Measurements from ENCODE around the gene ATOSB.
A peak's percentile ranks its signal among the peaks of the same experiment; 100 is the strongest.

The ATOSB gene

DNA sequence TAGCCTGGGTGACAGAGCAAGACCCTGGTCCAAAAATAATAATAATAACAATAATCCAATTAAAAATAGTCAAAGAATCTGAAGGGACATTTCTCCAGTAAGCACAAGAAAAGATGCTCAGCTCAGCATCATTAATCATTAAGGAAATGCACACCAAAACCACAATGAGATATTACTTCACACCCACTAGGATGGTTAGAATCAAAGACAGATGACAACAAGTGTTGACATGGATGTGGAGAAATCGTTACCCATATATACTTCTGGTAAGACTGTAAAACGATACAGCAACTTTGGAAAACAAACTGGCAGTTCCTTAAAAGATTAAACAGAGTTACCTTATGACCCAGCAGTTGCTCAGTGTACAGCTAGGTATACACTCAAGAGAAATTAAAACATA lies 30.6 kb downstream of the ATOSB start:
- DNase-seq: no peak

DNA sequence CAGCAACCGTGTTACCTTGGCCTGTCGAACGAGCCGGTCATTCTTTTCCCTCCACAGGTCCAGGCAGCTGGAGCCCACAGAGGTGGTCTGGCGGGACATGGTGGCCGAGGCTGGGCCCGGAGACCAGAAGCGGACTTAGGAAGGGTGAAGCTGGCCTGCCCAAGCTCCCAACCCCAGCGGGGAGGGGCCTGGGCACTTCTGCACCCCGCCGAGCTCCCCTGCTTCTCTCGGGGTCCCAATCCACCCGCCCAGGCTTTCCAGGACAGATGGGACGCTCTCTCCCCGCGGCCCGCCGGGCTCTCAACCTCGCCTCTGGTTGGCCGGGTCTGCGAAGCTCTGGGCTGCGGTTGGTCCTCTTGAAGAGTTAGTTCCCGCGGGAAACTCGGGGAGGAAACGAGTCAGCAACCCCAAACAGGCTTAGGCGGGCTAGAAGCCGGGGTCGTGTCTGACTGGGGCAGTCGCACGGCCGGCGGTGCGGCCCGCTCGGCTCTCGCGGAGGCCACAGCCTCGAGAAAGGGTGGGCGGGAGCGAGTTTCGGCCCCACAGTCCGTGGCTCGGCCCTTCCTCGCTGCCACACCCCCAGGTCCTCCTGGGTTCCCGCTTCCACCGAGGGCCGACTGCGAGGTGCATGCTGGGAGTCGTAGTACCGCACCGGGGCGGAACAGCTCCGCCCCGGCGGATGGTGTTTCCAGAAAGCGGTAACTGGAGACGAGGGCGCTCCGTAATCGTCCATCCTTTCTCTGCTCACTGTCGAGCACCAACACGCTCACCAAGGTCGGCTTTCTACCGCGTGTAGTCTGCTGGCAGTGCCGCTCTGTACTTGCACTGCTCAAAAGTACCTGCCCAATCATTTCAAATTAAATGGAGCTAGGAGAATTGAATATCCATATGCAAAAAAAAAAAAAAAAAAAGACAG lies 36.0 kb downstream of the ATOSB start, which contains the start of gene FANCG:
TSS of gene FANCG (minus strand) at position 517 of the 916 bp plus-strand sequence. CDS start at position 99, 418 bp downstream.
- peak; percentile 91 for DNase-seq

DNA sequence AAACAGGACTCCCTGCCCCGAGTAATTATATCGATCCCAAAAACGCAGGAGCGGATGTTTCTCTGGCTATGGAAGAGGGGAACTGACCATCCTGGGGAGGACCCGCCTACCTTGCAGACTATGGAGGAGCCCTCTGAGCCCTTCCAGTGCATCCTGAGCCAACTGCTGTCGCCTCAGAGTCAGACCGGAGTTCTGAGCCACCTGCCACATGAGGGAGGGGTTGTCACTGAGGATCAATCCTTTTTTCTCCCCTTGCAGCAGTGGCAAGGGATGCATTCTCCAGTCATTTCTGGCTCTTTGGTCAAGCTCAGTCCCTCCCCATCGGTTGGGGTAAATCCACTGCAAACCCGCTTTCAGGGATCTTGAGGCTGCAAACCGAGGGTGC lies 36.6 kb downstream of the ATOSB start:
- peak; percentile 31 for DNase-seq

DNA sequence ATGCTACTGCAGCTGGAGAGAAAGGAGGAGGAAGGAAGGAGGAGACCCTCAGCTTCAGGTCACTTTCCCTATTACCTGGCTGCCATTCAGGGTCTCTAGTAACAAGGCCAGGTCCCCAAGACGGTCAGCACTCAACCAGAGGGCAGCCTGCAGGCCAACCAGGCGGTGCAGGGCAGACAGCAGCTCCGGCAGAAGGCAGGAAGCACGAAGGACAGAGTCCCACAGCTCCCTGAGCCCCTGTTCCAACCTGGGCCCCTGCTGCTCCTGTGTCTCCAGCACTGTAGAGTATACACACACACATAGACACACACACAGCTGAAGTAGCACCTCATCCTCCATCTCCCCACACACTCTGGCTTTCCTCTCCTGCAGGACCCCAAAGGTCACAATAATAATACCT lies 37.6 kb downstream of the ATOSB start:
- DNase-seq: no peak

DNA sequence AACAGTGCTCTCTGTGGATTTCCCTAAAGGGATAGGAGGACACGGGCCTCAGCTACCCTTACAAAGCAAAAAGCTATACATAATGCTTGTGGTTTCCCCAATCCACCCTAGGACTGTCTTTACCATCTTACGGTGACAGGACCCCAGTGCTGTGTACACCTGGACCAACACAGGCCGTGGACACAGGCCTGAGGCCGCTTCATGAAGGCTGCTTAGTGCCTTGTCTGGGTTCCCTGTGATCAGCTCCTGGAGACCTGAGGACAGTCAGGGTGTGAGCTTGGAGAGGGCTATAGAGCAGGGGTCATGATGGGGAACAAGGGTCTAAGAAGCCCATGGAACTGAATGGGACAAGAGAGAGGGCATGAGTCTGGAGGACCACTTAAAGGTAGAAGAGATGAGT lies 38.8 kb downstream of the ATOSB start:
- DNase-seq: no peak

DNA sequence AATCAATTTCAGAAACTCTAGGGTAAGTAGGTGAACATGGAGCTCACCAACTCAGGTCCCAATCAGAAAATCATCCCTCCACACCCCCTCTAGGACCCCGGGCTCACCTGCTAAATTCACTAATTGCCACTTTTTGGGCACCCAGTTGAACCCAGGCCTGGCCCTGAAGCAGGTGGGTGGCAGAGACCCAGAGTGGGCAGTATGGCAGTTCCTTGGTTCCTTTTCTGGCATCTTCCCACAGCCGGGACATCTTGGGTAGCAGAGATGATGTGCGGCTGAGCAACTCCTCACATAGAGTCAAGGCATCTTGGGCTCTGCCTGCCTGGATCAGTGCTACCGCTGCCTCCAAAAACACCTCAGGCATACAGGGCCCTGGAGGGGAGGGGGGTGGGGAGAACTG lies 40.3 kb downstream of the ATOSB start:
- no peak for DNase-seq

DNA sequence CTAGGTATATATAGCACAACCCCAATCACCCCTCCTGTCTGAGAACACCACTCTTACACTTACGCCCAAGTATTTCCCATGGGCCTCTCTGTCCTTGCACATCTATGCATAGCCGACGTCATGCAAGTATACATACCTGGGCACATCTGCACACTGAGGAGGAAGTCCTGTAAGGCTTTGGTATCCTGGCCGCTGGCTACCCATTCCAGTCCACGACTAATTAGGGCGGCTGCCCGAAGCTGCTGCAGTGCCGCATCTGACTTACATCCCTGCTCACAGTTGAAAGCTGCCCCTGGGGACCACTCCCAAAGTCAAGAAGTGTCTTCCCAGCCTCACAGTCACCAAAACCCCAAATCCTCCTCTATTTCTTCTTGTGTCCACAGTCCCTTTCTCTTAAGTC lies 40.9 kb downstream of the ATOSB start:
- no peak for DNase-seq

DNA sequence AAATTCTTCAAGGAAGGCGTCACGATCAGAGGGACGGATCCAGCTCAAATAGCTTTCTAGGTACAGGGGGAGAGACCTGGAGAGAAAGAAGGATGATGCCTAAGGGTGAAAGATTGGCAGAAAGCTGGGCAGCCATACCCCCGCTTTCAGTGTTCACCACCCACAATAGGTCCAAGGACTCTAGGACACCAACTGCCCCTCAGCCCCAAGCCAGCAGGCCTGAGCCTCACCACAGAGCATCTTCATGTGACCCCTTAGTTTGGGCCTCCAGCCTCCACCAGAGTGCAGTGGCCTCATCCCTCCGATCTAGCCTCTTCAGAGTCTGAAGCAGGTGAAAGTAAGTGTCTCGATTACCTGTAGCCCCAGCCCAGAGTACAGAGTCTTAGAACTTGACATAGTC lies 41.5 kb downstream of the ATOSB start:
- no peak for DNase-seq

DNA sequence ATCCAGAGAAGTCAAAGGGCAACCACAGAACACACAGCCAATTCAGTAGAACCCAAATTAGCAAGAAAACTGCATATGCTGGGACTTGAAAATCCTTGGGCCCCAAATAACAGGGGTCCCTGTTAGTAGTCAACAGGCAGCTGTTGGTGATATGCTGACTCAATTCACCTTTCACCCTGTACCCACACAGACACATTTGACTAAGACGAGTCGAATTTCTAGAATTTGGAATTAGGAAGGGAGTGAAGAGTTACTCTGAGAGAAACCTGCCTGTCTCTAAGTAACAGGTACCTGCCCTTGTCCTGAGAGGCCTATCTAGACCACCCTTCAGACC lies 42.4 kb downstream of the ATOSB start:
- no peak for DNase-seq

DNA sequence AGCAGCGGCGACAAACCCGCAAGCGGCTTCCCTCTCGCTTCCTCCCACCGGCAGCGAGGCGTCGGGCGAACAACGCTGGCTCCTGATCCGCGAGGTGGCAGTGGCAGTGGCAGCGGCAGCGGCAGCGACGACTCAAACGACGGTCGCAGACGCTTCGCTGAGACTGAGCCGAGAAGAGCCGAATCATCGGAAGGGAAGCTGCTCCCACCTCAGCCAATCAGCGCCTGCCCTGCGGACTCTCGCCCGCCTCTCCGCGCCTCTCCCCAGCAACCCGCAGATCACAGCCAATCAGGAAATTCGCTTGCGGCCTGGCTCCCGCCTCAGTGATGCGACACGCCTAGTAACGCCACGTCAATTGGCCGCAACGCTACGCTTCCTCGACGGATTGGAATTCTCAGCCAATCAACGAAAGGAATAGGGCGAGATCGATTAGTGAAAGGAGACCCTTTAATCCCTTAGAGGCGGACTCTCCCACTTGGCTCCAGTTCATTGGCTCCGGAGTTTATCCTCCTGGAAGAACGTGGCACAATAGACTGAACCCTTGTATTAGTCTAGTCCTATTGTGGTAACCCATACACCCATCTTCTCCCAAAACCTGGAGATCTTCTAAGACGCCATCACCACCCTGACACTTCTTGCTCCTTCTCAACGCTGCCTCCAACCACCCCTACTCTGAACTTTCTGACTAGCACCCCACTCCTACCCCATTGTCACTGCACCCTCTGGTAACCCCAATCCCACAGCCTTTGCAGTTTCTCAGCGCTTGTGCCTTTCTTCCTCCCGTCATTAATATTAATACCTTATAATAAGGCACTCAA lies 43.0 kb downstream of the ATOSB start, which contains the start of gene VCP:
TSS of gene VCP (minus strand) at position 165 of the 818 bp plus-strand sequence. CDS start 272 bp downstream, outside the sequence.
- peak; percentile 98 for DNase-seq

DNA sequence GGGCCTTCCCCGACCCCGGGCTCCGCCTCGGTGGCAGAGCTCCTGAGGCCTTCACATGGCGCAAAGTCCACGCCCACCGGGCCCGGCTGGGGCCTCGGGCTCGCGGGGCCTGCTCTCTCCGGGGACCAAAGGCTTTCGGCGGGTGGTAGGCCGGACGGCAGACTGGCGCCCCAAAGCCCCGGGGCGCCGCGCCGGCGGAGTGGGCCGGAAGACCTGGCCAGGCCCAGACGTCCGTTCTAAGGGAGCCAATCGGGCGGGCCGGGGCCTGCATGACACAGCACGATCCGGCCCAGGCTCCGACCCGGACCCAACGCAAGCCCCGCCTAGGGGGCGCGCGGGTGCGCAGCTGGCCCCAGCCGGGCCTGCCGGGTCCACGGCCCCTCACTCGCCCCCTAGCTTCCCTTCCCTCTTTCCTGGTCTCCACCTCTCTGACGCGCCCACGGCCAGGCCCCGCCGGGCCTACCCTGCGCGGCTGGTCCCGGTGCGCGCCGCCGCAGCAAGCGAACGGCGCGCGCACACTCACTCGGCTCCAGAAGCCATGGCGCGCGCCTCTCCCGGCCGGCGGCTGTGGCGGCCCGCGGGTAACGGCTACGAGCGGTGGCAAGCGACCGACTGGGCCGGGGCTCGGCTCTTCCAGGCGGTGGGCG lies 43.7 kb downstream of the ATOSB start:
- peak; percentile 80 for DNase-seq

DNA sequence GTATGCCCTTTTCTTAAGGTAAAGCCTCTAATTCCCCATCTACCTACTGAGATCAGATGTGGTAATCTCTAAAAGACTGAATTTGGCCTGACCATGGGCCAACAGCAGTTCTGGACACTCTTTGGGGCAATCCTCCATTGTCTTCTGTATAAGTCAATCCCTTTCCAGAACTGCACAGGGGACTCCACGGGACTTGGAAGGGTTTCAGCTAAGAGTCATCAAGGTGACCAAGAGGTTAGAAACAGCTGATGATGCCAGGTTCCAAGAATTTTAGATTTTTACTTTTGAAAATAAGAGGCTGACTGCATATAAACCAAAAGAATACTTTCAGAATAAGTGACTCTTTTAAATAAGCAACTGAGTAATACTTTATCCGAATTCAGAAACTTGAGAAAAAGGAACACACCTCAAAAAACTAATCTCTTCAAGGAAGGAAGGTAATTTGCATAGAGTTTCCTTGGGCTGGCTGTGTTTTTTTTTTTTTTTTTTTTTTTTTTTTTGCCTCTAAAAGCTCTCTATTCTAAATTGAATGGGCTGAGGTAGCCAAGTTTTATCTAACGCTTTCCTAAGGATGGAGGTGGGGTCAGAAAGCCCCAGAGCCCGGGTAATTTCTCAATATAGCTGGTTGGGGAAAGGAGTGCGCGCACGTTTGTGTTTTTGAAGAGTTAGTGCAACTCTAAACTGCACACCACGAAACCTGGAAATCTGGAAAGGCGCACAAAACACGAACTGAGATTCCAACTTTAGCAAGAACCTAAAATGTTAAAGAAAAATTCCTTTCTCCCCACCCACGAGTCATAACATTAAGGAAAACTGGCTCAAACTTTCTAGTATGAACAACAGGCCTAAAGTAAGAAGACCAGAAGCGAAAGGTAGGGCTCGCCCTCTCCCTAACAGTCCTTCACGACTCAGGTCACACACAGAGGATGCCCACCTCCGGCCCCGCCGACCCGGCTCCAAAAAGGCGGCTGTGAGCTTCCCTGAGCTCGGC lies 44.5 kb downstream of the ATOSB start:
- peak; percentile 20 for DNase-seq

DNA sequence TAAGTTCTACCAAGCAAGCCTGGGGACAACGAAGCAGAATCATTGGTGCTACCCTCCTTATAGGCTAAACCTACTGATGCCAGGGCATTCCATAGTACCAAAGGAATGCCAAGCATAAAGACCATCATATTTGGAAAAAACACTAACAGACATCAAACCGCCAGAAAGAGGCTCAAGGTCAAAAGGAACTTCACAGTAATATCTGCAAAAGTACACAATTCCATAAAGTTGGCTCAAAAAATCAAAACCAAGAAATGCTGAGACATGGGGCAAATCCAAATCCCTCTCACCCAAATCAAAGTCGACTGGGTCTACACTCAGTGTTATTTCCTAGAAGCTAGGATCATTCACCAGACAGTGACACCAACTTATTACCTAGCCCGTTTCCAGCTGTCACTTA lies 46.6 kb downstream of the ATOSB start:
- no peak for DNase-seq

DNA sequence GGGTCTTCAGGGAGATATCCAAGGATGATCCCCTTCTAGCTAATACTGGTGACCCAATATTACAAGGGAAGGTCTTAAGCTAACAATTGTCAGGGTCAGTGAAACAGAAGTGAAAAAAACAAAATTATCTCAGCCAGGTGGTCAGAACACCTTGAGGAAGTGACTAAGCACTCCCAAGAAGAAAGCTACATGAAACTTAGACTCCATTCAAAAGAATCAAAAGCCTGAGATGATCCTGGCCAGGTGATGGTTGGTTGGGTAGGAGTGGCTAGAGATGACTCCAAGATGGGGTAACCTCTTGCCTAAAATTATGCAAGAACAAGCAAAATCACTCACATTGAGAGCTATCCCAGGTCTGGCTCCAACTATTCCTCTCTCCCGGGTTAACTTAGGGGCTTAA lies 48.6 kb downstream of the ATOSB start:
- DNase-seq: no peak

DNA sequence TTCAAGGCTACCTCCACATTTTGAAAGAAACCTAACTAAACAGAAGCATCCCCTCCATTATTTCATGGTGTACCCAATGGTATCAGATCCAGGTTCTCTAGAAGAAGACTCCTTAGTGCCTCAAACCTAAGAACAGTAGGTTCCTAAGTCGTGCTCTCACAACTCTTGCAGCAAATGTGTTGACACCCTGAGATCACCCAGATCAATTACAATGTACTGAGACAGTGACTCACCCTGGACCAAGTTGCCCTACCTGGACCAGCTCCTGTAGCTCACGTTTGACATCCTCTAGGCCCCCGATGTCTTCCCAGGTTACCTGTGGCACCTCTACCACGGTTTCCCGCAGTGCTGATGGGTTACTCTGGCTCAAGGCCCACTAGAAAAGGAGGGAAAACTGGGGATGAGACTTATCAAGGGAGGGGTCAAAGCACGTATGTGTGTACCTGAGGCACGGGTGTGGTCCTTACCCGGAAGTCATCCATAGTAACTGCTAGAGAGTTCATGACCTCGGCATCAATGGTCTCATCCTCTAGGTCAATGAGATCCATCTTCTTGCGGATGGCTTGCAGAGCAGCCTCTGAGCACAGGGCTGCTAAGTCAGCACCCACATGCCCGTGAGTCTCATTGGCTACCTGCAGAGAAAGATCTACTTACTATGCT lies 55.0 kb downstream of the ATOSB start:
- no peak for DNase-seq

DNA sequence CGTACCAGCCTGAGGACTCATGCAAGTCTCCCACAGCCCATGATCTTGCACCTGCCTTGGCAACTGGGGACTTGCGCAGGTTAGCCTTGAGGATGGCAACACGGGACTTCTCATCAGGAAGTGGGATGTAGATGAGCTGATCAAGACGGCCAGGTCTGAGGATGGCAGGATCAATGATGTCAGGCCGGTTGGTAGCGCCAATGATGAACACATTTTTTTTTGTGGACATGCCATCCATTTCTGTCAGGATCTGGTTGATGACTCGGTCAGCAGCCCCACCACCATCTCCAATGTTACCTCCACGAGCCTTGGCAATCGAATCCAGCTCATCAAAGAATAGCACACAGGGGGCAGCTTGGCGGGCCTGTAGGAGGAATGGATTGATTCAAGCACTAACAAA lies 56.2 kb downstream of the ATOSB start:
- DNase-seq: no peak

DNA sequence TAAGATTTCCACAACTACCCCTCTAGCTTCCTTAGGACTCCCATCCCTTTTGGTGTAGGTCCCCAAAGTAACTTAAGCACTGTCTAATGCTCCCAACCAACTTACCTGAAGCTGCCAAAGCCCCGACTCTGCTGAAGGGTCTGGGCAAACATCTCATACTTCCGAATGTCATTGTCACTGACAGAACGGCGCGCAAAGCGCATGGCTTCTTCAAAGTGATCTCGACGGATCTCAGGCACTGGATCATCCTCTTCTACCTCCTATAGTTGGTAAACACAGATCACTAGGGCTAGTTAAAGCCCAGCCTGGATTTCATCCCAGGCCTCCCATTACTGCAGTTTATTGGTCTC lies 58.4 kb downstream of the ATOSB start:
- no peak for DNase-seq

DNA sequence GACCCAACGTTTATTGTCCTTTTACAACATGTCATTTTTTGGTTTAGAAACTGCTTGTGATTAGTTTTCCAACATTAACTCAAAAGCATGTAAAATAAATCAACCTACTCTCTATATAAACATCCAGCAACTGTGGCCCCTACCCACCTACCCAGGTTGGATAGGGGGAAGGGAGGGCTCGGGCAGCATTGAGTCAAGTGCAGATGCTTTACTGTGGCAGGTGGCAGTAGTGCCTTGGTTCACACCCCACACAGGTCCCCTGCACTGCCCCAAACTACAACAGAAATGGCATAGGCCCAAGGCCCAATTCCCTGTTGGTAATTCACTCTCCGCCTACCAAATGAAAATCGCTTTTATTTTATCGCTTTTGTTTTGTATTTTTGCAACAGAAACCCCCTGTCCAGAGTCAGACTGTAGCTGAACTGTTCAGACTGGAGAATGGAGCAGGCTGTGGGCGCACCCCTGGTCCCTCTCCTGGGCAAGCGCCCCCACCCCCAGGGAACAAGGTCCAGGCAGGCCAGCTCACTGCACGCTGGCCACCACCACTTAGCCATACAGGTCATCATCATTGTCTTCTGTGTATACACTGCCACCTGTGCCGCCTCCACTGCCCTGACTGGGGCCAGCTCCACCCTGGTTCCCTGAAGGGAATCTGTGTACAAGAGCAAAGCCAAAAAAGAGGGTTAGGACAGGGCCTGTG lies 58.9 kb downstream of the ATOSB start:
- no peak for DNase-seq

DNA sequence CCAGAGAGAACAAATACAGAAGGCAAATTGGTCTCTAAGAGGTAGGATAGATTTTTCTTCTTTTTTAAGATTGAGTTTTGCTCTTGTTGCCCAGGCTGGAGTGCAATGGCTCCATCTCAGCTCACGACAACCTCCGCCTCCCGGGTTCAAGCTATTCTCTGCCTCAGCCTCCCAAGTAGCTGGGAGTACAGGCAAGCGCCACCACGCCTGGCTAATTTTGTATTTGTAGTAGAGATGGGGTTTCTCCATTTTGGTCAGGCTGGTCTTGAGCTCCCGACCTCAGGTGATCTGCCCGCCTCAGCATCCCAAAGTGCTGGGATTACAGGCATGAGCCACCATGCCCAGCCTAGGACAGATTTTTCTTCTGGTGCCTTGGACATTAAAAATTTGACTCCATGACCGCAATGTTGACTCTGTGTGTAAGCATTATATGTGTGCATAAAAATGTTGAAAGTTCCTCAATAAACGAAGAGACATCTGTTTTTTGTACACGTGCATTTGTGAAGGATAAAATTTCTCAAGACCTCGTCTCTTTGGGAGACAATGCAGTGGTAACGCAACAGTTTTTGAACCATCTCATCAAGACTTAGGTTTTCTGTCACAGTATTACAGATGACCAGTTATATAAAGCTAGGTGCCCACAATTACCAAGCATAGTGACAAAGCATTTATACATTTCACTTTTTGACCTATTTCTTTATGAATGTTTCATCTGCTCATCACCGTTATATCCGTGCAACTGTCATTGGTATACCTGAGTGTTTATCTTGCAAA lies 60.6 kb downstream of the ATOSB start:
- no peak for DNase-seq

DNA sequence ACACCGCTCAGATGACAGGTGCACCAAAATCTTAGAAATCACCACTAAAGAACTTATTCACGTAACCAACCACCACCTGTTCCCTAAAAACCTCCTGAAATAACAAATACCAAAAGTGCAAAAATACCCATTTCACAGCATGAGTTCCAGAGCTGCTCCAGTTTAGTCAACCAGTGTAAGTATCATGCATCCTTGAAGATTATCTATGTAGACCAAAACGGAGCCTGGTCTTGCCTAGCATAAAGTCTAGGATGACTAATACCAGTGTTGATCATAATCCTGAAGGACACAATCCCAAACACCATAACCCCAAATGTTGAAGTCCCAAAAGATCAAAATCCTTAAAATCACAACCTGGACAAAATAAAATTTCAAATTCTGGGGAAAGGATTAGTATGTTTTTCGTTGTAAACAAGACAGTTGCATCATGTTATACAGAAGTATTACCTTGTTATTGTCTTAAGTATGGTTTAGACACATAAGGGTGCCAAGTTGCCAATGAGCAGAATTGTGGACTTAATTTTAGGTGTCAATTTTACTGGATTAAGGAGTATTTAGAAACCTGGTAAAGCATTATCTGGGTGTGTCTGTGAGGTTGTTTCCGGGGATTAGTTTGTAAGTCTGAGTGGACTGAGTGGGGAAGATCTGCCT lies 61.4 kb downstream of the ATOSB start:
- DNase-seq: no peak
